ENCODE data around the gene B3GNT7. TPM values are rescaled to one million over a fixed set of nuclear protein-coding genes. Genes with fewer than 3 reads are reported as not detected.

B3GNT7 gene
- polyA plus RNA-seq, result not detected in 2 replicates

GRCh38 chr2:231395188-231396057 is at the start of gene B3GNT7:
B3GNT7 (plus strand) TSS chr2:231395710; CDS start chr2:231395804, 94 bp downstream.

Other genes starting within 250 kb of the B3GNT7 start
- 10.5 and 13.6 TPM in 2 replicates for gene ARMC9, start 197.1 kb upstream of the B3GNT7 start, polyA plus RNA-seq
- 261 and 277 TPM in 2 replicates for gene NCL, start 68.8 kb downstream of the B3GNT7 start, polyA plus RNA-seq
- not detected in 2 replicates for gene NMUR1, start 134.7 kb downstream of the B3GNT7 start, polyA plus RNA-seq
- not detected in 2 replicates for gene TEX44, start 197.2 kb downstream of the B3GNT7 start, polyA plus RNA-seq